ENCODE results near the gene ANKRD55.
"Not testable (repeated sequence)": the region's sequence is repeated elsewhere in the genome, so short reads cannot be mapped to it uniquely, and the experiment has no call there.

Gene ANKRD55

GRCh38 chr5:56100439-56101176, 132.5 kb downstream of the ANKRD55 start:
- DNase-seq: no peak

GRCh38 chr5:56099346-56099745, 133.8 kb downstream of the ANKRD55 start:
- no peak for DNase-seq

- no peak for DNase-seq
These were observed 136.1 kb downstream of the ANKRD55 start for GRCh38 chr5:56097055-56097454.

GRCh38 chr5:56095579-56096102, 137.5 kb downstream of the ANKRD55 start:
- no peak for DNase-seq

GRCh38 chr5:56094579-56095361, 138.4 kb downstream of the ANKRD55 start:
- DNase-seq: no peak

- DNase-seq: no peak
These were observed 139.2 kb downstream of the ANKRD55 start for GRCh38 chr5:56093970-56094369.

- DNase-seq: no peak
These were observed 141.0 kb downstream of the ANKRD55 start for GRCh38 chr5:56092115-56092514.

GRCh38 chr5:56091664-56092063, 141.5 kb downstream of the ANKRD55 start:
- no peak for DNase-seq

- DNase-seq: no peak
These were observed 142.2 kb downstream of the ANKRD55 start for GRCh38 chr5:56090793-56091460.

GRCh38 chr5:56088967-56089829, 143.9 kb downstream of the ANKRD55 start:
- no peak for DNase-seq

GRCh38 chr5:56088431-56088949, 144.6 kb downstream of the ANKRD55 start:
- DNase-seq: no peak

GRCh38 chr5:56085193-56085592, 147.9 kb downstream of the ANKRD55 start:
- DNase-seq: no peak

GRCh38 chr5:56083286-56083854, 149.8 kb downstream of the ANKRD55 start:
- no peak for DNase-seq

- DNase-seq: not testable (repeated sequence)
These were observed 152.0 kb downstream of the ANKRD55 start for GRCh38 chr5:56081053-56081642.

GRCh38 chr5:56080375-56081052, 152.6 kb downstream of the ANKRD55 start:
- DNase-seq: no peak

- not testable (repeated sequence) for DNase-seq
These were observed 154.0 kb downstream of the ANKRD55 start for GRCh38 chr5:56079157-56079500.

GRCh38 chr5:56078278-56079156, 154.6 kb downstream of the ANKRD55 start:
- DNase-seq: no peak

GRCh38 chr5:56077796-56078233, 155.3 kb downstream of the ANKRD55 start:
- DNase-seq: no peak

- DNase-seq: no peak
These were observed 156.6 kb downstream of the ANKRD55 start for GRCh38 chr5:56076486-56076885.

- DNase-seq: no peak
These were observed 157.8 kb downstream of the ANKRD55 start for GRCh38 chr5:56075361-56075760.
